Measurements from ENCODE around the gene SLC16A12.

SLC16A12 gene

DNA sequence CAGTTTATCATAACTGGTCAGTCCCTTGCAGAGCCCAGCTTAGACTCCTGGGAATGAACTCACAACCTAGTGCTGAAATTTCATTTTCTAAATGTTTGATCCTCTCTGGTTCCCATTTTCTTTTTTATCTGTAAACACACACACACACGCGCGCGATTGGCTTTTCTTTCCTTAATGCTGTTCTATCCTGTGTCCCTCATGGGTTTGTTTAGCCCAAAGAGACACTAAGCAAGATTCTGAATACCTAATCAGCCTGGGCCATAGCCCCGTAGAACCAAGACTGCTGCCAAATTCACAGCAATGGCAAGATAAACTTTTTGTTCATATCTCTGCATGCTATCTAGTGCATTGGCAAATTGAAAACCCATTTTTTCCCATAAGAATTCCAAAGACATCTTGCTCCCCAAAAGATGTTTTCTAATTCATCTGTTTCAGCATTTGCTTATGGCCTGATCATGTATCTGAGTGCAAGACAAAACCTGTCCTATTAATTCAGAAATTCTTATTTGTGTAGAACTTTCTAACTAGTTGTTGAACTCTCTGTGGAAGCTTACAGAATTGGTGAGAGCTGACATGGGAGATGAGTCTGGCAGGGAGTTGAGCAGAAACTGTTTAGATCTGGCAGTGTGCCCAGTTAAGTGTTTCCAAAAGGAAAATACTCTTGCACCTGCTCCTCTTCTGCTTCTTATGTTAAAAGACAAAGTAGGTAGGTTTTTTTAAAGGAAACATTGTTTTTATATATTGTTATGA is 144.7 kb downstream of the SLC16A12 start:
- ATAC-seq, result no peak
- Mint-ChIP-seq H3K4me1 (peaks cover 25% of the 10 kb centered on the region), H3K27ac (no peak overlapping the region), H3K9me3 (no peaks in the 10 kb centered on the region), H3K27me3 (no peaks in the 10 kb centered on the region), H3K4me3 (no peak overlapping the region)
- no peak for DNase-seq

DNA sequence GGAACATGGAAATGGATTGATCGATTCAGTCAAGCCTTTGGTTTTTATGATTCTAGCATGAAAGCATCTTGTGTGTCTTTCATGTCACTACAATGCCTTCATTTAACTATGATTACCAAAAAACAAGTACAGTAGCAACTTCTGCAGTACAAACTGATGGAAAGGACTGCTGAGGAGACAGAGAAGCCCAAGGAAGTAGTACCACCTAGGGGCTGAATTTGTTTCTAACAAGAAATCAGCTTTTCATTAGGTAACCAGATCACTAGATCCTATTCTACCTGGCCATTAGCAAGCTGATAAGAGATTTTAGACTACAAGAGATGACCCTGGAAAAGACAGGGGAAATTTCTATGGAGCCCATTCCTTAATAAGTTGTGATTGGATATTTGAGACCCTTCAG is 146.1 kb downstream of the SLC16A12 start:
- ATAC-seq, result no peak
- Mint-ChIP-seq H3K9me3 (no peaks in the 10 kb centered on the region), H3K4me3 (no peak overlapping the region), H3K4me1 (peaks cover 18% of the 10 kb centered on the region), H3K27me3 (no peaks in the 10 kb centered on the region), H3K27ac (no peak overlapping the region)
- DNase-seq, result no peak

DNA sequence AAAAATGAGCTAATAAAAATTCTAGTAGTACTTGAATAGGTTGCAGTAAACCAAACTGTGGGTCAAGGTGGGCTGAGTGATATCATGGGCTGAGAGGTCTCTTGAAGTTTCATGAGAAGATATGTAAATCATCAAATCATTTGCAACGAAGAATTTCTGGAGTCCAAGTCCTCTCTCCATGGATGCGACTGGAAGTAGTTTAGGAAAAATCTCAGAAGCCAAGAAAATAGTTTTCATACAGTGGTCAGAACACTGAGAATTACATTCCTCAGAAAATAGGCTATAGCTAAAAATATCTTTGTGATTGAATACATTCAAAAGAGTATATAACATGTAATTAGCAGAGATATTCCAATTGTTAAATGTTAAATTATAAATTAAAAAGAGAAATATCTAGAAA is 146.6 kb downstream of the SLC16A12 start:
- DNase-seq, result no peak
- H3K27me3 Mint-ChIP-seq, result no peaks in the 10 kb centered on the region
- H3K9me3 Mint-ChIP-seq, result no peaks in the 10 kb centered on the region
- no peak overlapping the region for H3K4me3 Mint-ChIP-seq
- no peak for ATAC-seq
- H3K4me1 Mint-ChIP-seq, result peaks cover 18% of the 10 kb centered on the region
- H3K27ac Mint-ChIP-seq, result no peak overlapping the region

DNA sequence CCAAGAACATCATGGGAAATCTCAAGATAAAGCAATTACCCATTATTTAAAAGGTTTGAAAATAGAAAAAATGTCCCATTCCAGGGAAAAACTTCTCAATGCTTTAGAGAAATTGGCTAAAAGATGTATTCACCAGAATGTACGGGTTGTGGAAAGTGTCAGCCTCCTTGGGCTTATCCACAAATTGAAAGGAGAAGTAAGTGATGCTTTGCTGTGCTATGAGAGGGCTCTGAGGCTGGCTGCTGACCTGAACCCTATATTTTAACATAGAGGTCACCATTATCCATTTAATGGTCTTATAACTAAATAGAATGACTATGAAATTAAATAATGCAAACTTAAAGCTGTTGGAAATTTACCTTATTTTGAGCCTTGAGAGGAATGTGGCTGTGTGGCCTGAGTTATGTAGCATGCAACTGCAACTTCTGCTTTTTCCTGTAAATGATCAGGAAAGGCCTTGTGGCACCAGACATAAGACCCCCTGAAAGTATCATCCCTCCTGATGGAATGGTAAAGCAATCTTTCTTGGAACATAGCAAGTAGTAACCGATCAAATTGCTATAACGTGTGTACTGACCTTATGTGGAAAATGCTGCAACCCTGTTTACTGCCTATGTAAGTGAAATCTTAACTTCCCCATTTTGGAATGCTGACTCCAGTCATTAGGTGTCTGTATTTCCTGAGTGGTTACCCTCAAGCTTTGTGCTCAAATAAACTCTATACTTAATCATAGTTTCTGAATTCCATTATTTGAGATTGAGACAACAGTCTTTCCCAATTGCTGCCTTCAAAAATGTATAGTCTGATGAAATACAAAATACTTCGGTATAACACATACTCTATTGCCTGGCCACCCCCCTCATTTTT is 150.7 kb downstream of the SLC16A12 start:
- Mint-ChIP-seq H3K27ac (no peak overlapping the region), H3K4me1 (no peaks in the 10 kb centered on the region), H3K27me3 (no peaks in the 10 kb centered on the region), H3K4me3 (no peak overlapping the region), H3K9me3 (no peaks in the 10 kb centered on the region)
- DNase-seq (no peak), ATAC-seq (no peak)

DNA sequence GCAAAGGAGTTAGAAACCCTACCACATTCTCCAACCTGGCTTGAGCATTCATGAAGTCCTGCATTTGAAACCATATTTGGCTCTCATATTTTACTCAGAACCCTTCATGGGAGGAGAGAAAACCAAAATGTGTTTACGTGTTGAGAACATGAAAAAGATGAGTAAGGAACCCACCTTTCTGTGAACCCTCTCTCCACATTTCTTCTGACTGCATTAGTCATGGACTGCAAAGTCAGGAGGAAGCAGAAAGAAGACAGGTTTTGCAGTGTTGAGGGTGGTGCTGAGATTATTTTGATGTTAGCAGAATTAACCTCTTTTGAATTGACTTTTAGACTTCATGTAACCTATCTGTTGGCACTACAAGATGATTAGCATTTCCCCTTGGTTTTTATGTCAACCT is 152.6 kb downstream of the SLC16A12 start:
- Mint-ChIP-seq H3K27ac (no peak overlapping the region), H3K4me3 (no peak overlapping the region), H3K4me1 (no peaks in the 10 kb centered on the region), H3K9me3 (no peaks in the 10 kb centered on the region), H3K27me3 (no peaks in the 10 kb centered on the region)
- DNase-seq (no peak), ATAC-seq (no peak)
